ENCODE results near the gene EBF4.

DNA sequence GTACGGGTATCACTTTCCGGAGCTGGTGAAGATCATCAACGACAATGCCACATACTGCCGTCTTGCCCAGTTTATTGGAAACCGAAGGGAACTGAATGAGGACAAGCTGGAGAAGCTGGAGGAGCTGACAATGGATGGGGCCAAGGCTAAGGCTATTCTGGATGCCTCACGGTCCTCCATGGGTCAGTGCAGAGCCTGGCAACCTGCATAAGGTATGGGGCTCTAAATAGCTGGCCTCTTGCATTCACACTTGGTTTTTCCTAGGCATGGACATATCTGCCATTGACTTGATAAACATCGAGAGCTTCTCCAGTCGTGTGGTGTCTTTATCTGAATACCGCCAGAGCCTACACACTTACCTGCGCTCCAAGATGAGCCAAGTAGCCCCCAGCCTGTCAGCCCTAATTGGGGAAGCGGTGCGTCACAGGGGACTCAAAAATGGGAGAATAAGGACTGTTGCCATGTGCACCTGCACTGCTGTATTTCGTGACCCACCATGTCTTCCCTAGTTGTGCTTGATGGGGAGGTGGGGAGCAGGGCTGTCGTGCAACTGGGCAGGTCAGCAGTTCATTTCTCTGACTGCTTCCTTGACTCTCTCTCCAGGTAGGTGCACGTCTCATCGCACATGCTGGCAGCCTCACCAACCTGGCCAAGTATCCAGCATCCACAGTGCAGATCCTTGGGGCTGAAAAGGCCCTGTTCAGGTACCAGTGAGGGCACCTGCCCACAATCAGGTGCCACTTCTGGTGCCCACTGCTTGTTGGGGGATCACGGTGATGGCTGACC is 37.1 kb upstream of the EBF4 start:
- no peak for TF ChIP-seq POLR2A (IDR thresholded peaks at IDR 0.05)
- TF ChIP-seq, protein P1, sequence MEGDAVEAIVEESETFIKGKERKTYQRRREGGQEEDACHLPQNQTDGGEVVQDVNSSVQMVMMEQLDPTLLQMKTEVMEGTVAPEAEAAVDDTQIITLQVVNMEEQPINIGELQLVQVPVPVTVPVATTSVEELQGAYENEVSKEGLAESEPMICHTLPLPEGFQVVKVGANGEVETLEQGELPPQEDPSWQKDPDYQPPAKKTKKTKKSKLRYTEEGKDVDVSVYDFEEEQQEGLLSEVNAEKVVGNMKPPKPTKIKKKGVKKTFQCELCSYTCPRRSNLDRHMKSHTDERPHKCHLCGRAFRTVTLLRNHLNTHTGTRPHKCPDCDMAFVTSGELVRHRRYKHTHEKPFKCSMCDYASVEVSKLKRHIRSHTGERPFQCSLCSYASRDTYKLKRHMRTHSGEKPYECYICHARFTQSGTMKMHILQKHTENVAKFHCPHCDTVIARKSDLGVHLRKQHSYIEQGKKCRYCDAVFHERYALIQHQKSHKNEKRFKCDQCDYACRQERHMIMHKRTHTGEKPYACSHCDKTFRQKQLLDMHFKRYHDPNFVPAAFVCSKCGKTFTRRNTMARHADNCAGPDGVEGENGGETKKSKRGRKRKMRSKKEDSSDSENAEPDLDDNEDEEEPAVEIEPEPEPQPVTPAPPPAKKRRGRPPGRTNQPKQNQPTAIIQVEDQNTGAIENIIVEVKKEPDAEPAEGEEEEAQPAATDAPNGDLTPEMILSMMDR (IDR thresholded peaks at IDR 0.05), result no peak

Data from prostate gland (tissue), 2 donors.